Measurements from ENCODE around the gene LAMTOR5.

- TF ChIP-seq CTCF (IDR thresholded peaks at IDR 0.05) (no peak), POLR2A (IDR thresholded peaks at IDR 0.05) (no peak)
These were observed 20.3 kb downstream of the LAMTOR5 start for GRCh38 chr1:110387048-110387754.

Data from heart left ventricle (tissue), 13 donors.